Measurements from ENCODE around the gene PON2.
A peak's percentile ranks its signal among the peaks of the same experiment; 100 is the strongest.
"Not testable (repeated sequence)": the region's sequence is repeated elsewhere in the genome, so short reads cannot be mapped to it uniquely, and the experiment has no call there.

The PON2 gene

DNA sequence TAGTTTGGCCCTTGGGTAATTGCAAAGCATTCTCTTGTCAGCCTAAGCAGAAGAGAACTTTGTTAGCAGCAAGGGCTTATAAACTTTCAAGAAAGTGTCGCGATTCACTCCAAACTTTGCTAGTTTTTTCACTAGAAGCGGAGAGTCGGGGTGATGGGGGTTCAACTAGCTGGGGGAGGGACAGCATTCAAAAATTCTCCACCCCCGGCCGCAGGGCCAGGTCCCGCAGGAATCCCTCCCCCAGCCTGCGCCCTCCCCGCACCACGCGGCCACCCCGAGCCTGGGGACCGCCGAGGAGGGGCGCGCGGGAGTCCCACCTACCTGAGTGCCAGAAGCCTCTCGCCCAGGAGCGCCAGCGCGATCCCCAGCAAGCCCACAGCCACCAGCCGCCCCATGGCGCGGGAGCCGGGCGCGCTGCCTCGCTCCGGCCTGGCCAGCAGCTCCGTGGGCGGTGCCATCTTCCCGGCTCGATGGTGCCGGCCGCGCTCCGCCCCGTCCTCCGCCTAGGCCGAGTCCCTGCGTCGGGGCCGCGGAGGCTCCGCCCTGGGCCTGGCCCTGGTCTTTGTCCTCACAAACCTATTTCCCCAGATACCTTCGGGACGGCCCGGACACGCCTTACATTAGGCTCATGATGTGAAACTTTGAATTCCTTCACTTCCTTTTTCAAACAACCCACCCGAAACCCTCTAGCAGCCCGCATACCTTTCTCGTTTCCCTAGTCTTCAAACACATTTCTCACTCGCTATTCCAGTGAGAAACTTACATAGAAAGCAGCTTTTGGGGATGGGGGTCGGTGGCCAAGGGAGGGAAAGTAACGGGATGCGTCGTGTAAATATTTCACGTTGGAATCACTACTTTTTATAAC lies at the start of gene PON2:
Gene PON2 (minus strand): TSS at position 472 of the 865 bp plus-strand sequence. CDS start 77 bp downstream, at position 395.
- peak; percentile 9 to 15 for DNase-seq

DNA sequence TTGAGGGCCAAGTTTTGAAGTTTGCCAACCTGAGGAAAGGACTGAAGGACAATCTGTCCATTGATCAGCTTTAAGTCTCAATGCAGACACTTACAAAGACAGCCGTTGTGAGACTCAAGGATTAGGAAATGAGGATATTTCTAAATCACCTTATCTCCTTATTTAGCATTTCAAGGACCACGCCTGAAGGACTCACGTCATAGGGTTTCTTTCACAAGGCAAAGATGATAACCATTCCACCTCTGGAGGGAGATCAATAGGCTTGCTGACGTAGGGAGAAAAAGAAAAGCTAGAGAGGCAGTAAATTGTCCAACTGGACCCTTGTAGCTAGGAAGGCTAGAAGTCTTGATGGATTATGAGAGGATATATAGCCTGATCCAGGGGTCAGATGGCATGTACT lies 47.6 kb upstream of the PON2 start:
- no peak for DNase-seq

DNA sequence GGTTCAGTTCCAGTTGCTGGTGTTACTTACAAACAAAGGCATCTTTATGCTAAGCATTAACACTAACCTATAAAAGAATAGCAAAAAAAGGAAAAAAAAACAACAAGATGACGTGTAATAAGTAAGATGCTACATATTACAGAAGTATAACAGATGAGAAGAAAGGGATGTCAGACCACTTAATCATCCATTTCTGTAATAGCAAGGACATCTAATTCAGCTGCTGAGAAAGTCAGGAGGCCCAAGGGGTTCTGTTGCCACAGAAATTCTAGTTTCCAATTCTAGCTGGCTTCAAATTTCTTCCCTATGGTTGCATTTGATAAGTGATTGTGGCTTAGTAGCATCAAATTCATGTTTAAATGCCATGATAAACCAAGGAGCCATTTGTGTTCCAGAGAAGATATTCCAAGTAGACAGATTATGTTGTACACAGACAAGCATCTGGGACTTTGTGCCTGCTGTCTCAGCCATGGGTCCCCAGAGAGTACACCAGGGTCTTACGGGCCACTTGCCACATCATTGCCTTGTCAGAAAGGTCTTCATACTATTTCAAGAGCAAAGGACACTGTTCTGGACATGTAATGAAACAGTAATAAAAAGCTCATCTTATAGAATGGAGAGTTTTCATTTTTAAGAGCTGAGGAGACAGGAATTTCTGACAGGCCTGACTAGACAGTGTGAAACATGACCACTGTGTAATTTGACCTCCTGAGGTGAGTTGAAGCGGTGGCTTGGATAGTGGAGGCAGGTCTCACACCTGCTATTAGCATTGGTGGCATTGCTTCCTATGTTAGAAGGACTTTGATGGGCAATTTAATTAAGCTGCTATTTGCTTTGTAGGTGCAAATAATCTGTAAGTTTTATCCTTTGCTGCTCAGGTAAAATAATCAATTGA lies 46.7 kb upstream of the PON2 start:
- DNase-seq, result no peak

DNA sequence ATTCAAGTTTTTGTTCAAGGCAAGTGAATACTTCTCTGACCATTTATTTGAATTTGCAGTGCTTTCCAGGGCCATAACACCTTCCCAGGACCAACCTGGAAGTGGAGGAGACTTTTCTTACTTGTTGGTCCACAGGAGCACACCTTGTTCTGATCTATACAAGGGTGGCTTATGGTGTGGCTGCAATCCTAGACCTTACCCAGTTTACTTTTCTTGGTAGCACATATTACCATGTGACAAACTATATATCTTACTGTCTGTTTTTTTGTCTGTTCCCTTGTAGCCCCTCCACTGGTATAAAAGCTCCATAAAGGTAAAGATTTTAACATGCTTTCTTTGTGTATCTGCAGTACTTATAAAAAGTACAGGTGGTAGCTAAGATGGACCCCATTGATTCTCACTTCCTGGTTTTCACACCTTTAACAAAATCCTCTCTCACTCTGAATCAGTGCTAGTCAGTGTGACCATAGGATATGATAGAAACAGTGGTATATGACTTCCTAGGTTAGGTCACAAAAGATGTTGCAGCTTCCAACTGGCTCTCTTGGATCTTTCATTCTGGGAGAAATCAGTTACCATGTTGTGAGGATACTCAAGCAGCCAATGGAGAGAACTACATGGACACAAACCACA lies 45.3 kb upstream of the PON2 start:
- DNase-seq, result no peak

DNA sequence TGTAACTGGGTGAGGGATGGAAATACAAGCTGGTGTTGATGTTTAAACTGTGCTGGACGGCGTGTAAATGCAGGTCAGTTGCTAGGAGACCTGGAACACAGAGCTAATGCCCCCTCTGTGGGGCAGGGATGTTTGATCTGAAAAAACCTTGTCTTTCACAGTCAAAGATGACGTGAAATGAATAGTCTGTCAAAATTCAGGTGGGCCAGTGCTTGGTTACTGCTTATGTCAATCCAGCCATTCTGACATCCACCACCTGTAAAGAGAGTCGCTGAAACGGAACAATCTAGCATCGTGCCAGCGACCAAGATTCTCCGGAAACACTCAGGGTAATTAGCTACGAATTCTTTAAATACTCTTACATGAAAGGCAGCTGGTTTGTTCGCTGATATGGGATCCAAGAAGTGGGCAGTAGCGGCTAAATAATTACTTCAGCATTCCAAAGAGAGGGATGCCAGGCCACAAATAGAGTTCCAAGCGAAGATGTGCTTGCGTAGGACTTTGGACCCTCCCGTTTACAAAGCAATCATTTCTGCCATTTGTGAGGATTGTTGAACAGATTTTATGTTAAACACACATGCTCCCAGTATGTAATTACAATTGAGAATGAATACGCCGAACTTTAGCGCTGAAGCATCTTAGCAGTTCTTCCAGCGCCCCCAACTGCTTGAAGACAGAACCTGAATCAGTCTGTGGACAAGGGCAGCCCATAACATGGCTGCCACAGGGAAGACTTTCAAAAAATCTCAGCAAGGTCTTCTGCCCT lies 43.6 kb upstream of the PON2 start:
- no peak for DNase-seq

DNA sequence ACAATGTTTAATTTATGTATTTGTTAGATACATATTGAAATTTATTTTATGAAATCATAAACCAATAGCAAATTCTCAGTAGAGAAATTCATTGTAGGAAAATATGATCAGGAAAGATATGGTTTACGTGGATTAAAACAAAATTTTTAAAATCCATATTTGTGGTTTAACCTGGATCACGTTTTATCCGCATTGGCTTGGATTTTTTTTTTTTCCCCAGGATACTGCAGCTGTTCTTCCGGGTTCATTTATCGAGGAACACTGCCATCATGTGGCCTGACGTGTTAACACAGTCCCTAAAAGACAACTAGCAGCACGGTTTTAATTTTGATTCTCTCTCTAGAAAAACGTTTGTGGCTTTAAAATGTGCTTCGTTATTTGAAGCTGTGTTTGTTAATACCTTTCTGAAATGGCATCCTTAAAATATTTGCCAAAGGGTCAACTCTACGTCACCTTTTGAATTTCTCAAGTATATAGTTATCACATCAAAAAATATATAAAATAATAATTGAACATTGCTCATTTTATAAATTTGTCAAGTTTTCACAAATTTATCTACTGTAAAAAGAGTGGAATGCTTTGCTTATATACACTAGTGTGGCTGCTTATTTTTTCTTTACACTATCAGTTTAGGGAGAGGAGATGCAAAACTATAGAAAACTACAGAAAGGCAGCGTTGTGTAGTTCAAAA lies 42.2 kb upstream of the PON2 start:
- DNase-seq, result peak; percentile 22 to 28

DNA sequence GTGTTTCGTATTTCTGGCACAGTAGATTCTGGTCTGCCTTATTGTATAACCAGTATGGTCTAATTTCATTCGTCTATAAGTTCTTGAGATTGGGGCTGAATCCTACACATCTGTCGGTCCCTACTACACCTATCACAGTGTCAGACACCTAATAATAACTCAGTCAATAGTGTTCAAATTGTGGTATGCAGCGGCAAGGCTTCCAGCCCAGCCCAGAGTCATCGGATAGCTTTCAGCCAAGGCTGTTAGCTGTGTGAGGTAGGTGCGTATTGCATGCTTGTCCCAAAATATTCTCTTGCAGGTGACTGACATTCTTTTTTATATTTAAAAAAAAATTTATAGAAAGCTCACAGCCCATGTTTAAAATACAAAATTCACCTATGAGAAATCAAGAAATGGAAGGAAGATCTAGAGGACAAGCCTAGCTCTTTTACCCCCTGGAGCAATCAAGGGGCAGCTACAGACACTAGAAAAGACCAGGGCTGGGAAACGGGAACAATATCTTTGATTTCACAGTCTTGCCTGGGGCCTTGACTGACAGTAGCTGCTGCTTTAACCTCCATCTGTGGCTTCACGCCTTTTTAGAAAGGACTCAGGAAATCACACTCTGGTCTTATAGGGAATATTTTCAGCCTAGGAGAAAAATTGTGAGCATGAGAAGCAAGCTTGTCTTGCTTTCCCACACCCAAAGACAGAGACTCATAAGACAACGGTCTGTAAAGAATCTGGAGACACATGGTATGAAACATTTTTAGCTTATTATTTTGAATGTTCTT lies 41.4 kb upstream of the PON2 start:
- DNase-seq, result no peak

DNA sequence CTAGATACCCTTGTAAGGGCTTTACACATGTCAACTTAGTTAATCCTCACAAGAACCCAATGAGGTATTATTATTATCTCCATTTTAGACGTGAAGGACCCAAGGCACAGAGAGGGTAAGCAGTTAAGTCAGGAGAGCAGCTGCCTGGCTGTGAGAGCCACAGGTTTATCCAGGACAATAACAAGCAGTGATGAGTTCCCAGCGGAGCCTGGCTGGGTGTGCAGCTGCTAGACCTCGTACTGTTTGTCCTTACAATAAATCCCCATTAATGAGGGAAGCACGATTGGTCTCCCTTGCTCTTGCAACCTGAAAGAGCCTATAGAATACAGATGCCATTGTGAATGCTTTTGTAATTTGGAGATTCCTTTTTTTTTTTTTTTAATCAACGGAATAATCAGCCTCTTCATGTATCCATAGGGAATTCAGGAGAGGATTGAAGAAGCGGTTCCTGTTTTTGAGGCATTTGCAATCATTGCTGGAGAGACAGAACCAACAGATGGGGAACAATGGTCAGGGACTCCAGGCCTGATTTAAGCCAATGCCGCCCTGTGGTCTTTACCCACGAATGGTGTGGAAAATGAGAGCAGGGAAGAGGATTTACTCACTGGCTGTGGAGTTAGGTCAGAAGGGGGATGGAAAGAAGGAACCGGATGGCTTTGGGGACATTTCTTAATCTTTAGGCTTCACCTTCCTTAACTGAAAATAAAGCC lies 38.6 kb upstream of the PON2 start:
- DNase-seq, result no peak

DNA sequence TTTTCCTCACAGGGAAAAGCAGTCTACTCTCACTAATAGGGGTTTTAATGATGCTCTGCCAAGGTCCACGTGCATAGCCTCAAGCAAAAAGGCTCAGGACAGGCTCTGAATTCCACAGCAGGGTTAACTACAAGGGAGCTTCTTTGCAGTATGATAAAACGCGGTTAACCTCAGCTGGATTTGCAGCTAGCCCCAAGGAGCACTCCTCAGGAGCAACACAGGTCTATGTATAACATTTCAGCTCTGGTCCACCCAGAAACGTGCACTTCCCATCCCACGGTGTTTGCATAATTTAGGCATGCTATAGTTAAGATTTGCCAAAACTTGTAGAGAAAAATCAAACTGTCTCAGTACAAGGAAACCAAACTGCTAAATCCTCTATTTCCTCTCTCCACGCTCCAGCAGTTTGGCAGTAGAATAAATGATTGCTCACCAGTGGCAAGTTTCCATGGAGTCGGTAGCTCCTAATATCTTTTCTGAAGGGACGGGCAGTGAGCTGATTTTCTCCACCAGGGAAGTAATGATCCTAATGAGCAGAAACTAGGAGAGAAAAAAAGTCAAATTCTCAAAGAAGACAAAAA lies 37.8 kb upstream of the PON2 start:
- no peak for DNase-seq

DNA sequence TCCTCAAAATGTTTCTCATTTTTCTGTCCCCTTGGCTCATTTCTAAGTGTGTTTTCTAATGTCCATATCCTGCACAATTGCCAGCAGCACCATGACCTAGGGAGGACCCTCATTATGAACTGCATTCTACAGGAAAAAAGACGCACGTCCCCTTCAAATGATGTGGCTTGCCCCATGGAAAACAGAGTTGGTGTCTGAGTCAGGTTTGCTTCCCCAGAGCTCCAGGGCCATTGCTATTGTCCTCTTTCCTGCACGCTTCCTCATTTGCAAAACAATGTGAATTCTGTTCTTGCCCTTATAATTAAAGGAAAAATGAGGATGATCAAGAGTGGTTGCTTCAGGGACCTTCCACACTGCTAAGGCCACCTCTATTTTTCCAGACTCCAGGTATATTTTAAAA lies 36.2 kb upstream of the PON2 start:
- no peak for DNase-seq

DNA sequence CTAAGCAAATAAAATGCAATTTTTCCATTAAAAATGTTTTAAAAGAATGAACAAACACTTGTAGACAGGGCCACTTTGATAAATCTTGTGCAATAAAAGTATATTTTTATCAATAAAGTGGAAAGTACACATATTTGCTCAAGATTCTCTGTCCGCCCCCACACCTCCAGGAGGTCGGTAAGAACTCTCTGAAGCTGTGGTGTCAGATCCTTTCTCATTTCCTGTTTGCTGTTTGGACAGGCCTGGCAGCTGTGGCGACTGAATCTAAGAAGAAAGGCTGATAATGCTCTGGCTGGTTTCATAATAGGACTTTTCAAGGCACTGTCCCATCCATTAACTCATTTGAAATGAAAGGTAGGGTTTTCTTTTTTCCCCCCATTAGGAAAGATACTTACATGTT lies 35.6 kb upstream of the PON2 start:
- no peak for DNase-seq

DNA sequence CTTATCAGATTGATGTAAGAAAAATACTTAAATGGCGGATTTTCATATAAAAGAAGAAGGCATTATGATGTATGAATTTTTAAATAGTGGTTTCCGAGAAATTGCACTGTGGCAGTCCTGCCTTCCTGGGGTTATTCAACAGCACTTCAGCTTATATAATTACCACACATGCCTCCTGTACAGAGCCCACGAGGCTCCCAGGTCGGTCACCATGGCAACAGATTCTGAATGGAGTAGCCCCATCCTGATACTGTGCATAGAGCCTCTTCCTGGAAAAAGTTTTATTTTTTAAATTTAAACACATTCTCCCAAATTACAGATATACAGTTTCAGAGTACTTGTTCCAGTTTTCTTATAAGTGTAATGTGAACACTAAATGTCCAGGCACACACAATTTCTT lies 35.0 kb upstream of the PON2 start:
- no peak for DNase-seq

DNA sequence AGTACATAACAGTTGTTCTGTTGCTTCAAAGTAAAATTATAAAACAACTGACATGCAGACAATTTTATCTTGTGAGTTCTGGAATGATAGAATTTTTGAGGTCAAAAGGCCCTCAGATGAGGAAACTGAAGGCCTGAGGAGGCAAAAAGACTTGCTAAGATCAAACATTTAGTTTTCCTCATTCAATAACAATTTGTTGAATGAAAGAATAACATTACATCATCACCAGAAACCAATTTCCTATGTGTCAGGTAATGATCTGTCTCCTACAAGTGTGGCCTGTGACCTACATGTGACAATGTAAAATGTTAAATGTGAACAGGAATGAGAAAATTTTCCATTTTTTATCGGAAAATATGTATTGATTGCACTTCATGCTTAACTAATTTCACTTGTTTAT lies 34.4 kb upstream of the PON2 start:
- DNase-seq, result no peak

DNA sequence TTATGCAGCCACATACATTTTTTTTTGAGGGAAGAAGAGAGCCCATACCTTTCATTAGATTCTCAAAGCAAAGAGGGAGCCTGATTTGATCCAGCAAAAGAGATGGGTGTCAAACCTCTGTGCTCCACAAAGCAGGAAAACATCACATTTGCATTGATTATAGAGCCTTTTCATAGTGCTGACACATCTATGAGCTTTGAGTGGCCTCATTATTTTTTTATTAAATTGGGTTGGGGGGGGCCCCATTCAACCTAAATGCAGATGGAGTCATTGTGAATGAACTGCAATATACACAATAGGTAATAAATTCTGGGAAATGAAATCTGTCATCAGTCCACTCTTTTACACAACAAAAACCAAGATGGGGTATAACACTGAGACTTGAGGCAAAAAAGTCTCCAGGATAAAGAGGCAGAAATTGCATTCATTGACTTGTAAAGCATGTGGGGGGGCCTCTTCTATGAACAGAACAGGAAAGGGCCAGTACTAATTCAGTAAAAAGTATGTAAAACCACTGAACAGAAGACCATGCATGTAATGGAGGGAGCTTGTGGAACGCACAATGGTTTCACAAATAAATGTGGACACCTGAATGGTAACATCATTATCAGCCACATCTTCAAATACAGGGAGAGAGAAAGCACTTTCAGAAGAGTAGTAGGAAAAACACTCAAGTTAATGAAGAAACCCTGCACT lies 33.2 kb upstream of the PON2 start:
- no peak for DNase-seq

DNA sequence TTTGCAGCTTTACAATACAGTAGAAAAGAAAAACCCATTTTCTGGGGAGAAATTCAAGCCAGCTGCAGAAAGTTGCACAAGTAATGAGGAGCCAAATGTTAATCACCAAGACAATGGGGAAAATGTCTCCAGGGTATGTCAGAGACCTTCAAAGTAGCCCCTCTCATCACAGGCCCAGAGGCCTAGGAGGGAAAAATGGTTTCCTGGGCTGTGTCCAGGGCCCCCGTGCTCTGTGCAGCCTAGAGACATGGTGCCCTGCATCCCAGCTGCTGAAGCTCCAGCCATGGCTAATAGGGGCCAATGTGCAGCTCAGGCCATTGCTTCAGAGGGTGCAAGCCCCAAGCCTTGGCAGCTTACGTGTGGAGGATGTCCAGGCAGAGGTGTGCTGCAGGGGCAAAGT lies 25.8 kb upstream of the PON2 start:
- DNase-seq, result not testable (repeated sequence)

DNA sequence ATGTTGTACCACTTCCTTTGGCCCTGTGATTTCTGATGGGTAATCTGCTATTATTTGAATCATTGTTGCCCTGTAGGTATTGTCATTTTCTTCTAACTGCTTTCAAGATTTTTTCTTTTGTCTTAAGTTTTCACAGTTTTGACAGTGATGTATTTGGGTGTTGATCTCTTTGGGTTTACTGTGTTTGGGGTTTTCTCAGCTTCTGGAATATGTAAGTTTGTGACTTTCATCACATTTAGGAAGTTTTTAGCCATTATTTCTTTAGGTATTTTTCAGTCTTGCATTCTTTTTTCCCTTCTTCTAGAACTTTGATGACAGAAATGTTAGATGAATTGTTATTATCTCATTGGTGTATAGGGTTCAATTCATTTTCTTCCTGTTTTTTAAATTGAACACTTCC lies 23.1 kb upstream of the PON2 start:
- no peak for DNase-seq

DNA sequence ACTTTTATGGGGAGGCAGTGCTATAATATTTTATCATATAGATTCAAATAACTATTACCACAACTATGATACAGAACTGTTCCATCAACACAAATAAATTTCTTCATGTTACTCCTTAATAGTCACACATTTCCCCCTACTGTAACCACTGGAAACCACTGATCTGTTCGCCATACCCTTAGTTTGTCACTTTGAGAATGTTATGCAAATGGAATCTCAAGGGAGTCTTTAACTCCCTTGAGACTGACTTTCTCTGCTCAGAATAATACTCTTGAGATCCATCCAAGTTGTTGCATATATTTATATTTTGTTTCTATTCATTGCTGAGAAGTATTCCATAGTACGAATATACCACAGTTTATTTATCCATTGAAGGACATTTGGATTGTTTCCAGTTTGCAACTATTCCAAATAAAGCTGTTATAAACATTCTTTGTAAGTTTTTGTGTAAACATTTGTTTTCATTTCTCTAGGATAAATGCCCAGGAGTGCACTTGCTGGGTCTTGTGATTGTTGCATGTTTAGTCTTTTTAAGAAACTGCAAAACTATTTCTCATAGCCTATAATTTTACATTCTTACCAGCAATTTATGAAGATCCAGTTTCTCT lies 19.7 kb upstream of the PON2 start:
- DNase-seq, result no peak

DNA sequence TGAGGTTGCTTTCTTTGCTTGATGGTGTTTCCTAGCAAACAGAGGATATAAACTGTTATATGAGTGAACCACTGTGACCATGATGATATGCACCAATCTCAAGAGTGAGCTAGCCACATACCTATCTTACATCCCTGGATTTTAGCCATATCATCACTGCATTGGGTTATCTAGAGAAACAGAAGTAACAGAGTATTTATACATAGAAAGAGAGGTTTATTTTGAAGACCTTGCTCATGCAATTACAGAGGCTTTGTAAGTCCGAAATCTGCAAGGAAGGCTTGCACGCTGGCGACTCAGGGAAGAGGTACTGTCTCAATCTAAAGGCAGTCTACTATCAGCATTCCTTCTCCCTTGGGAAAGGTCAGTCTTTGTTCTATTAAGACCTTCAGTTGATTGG lies 11.8 kb upstream of the PON2 start:
- DNase-seq, result no peak

DNA sequence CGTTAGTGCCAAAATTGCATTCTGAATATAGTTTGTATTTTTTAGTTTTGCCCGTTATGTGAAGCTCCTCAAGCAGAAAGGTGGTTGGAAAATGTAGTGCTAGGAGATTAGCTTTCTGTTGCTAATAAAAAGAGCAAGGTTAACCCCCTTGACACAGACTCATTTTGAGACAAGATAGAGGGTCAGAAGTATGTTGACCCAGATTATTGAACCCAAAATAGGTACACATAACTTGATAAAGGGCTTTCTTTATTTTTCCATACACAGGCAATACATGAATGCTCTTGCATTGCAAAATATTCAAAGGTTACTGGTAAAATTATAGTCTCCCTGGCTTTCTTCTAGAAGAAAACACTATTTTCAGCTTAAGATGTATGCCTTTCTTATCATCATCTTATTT lies 10.0 kb upstream of the PON2 start:
- no peak for DNase-seq
